Measurements from ENCODE around the gene NDST4.

DNA sequence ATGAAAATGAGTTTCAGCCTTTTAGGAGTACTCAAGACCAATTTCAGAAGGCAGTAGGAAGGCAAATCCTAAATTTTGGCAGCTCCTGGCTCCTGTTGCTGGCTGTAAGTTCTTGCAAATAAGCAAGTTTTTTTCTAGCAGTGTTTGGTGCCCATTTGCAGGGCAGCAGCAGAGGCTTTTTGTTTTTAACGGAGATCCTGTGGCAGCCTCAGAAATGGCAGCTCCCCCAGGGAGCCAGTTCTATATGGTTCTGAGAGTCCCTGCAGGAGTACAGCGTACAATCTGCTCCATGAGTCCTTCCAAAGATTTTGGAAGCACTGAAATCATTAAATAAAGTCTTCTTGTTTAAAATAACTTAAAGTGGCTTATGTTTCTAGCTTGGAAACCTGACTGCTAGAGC lies 171.9 kb downstream of the NDST4 start:
- TF ChIP-seq, protein P1, sequence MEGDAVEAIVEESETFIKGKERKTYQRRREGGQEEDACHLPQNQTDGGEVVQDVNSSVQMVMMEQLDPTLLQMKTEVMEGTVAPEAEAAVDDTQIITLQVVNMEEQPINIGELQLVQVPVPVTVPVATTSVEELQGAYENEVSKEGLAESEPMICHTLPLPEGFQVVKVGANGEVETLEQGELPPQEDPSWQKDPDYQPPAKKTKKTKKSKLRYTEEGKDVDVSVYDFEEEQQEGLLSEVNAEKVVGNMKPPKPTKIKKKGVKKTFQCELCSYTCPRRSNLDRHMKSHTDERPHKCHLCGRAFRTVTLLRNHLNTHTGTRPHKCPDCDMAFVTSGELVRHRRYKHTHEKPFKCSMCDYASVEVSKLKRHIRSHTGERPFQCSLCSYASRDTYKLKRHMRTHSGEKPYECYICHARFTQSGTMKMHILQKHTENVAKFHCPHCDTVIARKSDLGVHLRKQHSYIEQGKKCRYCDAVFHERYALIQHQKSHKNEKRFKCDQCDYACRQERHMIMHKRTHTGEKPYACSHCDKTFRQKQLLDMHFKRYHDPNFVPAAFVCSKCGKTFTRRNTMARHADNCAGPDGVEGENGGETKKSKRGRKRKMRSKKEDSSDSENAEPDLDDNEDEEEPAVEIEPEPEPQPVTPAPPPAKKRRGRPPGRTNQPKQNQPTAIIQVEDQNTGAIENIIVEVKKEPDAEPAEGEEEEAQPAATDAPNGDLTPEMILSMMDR (IDR thresholded peaks at IDR 0.05) = no peak
- no peak for TF ChIP-seq POLR2A (IDR thresholded peaks at IDR 0.05)

Measured in stomach (tissue), 4 donors.